ENCODE data around the gene EVI2B.

DNA sequence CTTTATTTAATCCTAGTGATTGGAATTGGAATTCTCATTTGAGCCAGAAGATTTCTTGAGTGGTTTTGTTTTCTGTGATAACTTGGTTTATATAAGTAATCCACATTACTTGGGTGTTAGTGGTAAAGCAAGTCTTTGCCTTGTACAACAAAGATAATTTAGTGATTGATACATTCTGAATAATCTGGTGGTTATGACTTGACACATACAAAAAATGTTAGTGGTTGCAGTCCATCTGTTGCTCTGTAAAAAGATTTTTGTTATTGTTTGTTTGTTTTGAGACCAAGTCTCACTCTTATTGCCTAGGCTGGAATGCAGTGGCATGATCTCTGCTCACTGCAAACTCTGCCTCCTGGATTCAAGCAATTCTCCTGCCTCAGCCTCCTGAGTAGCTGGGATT lies 30.0 kb downstream of the EVI2B start:
- TF ChIP-seq, protein P1, sequence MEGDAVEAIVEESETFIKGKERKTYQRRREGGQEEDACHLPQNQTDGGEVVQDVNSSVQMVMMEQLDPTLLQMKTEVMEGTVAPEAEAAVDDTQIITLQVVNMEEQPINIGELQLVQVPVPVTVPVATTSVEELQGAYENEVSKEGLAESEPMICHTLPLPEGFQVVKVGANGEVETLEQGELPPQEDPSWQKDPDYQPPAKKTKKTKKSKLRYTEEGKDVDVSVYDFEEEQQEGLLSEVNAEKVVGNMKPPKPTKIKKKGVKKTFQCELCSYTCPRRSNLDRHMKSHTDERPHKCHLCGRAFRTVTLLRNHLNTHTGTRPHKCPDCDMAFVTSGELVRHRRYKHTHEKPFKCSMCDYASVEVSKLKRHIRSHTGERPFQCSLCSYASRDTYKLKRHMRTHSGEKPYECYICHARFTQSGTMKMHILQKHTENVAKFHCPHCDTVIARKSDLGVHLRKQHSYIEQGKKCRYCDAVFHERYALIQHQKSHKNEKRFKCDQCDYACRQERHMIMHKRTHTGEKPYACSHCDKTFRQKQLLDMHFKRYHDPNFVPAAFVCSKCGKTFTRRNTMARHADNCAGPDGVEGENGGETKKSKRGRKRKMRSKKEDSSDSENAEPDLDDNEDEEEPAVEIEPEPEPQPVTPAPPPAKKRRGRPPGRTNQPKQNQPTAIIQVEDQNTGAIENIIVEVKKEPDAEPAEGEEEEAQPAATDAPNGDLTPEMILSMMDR (conservative IDR thresholded peaks at IDR 0.05 in 1 of 2, IDR thresholded peaks at IDR 0.05 in 1 of 2; ENCODE audit: extremely low read depth in 1 of 2, insufficient read depth in 1 of 2, low read depth in 1 of 2, low read length in 2 of 2) = no peak
- TF ChIP-seq EZH2 (IDR thresholded peaks at IDR 0.05; ENCODE audit: borderline replicate concordance, low read length) = no peak

Data from mammary epithelial cell (primary cell).